HG02759 (cell line): Measurements from ENCODE around the gene DBNL.

Source experiments
- ATAC-seq: cut with Tn5 transposase; IDR thresholded peaks from one replicate; pipeline ENCODE4 v1.9.1; 2021; ENCODE audit warnings: mild to moderate bottlenecking, moderate library complexity; ENCODE audit not compliant: unreplicated experiment

DBNL gene

DNA sequence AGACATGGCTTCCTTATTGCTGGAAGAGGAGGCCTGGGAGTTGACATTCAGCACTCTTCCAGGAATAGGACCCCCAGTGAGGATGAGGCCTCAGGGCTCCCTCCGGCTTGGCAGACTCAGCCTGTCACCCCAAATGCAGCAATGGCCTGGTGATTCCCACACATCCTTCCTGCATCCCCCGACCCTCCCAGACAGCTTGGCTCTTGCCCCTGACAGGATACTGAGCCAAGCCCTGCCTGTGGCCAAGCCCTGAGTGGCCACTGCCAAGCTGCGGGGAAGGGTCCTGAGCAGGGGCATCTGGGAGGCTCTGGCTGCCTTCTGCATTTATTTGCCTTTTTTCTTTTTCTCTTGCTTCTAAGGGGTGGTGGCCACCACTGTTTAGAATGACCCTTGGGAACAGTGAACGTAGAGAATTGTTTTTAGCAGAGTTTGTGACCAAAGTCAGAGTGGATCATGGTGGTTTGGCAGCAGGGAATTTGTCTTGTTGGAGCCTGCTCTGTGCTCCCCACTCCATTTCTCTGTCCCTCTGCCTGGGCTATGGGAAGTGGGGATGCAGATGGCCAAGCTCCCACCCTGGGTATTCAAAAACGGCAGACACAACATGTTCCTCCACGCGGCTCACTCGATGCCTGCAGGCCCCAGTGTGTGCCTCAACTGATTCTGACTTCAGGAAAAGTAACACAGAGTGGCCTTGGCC lies 16.6 kb downstream of the DBNL start:
- no peak for ATAC-seq

DNA sequence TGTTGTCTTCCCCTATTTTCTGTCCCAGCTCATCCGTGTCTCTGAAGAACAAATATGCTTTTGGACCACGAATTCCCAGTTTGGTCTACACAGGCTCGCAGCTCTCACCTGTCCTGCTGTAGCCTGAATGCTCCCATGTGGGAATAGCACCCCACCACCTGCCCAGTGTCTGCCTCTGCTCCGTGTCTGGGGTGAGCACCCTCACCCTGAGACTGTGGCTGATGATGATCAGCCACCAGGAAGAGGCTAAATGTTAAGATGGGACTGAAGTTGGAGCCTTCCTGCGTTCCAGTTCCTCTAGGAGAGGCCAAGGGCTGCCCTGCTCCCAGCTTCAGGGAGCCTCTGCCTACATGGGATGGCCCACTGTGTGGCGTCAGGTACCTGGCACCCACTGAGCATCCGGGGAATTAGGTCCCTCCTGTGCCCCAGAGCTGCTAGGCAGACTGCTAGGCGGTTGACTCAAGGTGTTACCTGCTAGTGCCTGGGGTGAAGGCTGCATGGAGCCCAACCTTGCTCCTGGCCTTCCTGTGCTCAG lies 17.2 kb downstream of the DBNL start:
- no peak for ATAC-seq

DNA sequence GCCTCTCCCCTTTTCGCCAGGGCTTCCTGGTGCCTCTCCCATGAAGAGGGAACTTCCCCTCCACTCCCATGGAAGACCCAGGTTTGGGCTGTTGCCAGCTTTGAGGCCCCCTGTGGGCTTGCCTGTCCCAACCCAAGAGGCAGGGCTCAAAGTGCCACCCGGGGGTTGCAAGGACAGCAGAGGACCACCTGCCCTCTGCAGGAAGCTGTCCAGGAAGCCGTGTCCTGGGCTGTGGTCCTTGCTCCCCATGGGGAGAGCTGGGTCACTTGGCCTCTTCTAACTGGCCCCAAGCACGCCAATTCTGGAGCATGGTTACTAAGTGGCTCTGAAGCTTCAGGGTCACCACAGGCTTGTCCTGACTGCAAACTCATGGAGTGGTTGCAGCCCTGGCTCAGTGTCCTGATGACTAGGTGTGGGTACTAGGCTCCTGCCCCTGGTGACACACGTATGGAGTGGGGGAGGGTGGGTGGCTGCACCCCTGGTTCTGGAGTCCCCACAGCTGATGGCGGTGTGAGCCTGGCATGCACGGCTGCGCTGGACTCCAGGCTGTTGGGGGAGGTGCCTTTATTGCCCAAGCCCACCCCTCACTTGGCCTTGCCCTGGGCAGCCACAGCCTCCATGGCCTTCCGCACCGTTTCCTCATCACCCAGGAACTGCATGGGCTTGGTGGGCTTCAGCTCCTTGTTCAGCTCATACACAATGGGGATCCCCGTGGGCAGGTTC lies 17.8 kb downstream of the DBNL start:
- no peak for ATAC-seq

DNA sequence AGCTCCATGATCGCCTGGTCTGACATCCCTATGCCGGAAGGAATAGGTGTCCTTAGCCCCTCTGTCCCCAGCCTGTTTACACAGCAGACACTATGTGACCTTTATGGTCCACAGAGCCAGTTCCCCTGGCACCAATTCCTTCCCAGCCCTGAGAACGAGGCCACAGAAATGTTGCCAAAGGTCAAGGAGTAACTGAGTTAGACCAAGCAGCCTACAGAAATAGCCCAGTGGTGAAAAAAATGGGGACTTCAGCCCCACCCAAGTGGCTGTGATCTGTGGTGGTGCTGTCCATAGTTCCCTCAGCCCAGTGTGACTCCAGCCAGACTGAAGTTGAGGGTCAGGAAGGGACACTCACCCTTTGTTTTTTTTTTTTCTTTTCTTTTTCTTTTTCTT lies 18.4 kb downstream of the DBNL start:
- no peak for ATAC-seq

DNA sequence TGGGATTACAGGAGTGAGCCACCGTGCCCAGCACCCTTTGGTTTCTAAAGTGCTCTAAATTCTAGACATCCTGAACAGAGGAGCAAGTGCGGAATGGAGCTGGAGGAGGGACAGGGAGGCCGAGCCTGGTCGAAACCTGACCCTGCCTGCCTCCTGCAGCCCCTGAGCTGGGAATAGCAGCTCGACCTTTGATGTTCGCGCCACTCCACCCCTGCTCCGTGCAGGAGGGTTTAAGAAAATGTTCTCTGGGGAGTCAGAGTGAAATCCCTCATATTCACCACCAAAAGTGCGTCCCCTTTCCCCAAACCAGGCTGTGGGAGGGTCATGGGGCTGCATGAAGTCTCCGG lies 19.0 kb downstream of the DBNL start:
- no peak for ATAC-seq

DNA sequence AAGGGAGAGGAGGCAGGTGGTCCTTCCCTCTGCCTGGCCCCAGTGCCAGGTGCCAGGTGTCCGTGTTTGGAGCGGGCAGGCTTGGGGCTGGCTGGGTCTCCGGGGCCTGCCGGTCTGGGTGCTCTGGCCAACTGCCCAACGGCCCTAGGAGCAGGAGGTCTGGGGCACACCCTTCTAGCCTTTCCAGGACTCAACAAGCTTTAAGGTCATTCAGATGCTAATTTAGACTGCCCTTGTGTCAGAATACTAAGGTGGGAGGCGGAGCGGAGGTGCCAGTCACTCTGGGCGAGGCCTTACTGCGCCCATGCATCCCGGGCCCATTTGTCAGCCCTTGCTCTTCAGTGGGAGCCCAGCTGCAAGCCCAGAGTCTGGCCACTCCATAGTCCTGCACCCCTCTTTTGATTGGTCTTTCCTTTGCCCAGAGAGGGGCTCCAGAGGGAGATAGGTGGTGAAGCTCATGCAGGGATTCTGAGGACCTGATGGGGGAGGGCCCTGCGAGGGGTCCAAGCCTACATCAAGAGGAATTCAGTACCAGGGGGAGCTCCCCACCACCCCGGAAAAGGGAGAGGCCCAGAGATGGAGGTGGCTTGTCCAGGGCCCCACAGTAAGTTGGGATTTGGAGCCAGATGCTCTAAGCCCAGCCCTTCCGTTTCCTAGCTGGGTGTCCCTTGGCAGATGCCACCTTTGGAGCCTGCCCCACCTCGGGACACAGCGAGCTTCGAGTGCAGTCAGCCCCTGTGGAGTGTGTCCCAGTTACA lies 19.6 kb downstream of the DBNL start:
- no peak for ATAC-seq

DNA sequence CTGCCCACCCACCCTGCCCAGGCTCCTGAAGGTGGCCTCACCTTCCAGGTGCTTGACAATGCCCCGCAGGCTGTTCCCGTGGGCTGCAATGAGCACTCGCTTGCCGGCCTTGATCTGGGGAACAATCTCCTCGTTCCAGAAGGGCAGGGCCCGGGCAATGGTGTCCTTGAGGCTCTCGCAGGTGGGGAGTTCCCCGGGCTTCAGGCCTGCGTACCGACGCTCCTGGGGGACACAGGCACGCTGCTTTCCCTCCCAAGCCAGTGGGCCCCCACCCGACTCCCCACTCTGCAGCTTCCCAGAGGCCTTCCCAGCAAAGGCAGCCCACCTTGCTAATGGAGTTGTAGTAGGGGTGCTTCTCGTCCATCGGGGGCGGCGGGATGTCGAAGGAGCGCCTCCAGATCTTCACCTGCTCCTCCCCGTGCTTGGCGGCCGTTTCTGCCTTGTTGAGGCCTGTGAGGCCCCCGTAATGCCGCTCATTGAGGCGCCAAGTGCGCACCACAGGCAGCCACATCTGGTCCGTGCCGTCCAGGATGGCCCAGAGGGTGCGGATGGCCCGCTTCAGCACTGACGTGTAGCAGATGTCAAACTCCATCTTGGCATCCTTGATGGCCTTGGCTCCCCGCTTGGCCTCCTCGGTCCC lies 20.4 kb downstream of the DBNL start:
- no peak for ATAC-seq

DNA sequence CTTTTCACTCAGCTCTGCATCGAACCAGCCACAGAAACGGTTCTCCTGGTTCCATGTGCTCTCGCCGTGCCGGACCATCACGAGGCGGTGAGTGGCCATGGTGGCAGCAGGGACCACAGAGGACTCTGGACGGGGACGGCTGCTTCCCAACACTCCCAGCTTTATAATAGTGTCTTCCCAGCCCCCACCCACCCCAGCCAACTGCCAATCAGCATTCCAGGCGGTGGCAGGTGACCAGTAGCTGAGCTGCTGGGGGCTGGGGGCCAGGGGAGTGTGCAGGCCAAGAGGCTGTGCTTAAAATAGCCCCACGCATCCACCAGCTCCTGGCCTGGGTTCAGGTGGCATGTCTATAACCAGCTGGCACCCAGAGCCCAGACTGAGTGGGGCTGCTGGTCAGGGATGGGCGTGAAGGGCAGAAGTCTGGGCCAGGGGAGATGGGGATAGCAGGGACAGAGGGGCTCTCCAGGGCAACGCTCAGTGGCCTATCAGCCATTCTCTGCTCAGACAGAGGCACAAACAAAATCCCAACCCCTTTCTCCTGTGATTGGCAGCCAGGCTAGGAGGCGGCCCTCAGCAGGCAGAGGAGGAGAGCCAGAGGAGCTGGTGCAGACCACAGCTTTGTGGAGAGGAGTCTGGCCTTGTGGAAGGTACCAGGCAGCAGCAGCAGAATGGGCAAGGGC lies 21.1 kb downstream of the DBNL start, which contains the start of gene PGAM2:
TSS of gene PGAM2 (minus strand) at position 137 of the 680 bp plus-strand sequence. CDS start at position 99, 38 bp downstream.
- ATAC-seq, result no peak

DNA sequence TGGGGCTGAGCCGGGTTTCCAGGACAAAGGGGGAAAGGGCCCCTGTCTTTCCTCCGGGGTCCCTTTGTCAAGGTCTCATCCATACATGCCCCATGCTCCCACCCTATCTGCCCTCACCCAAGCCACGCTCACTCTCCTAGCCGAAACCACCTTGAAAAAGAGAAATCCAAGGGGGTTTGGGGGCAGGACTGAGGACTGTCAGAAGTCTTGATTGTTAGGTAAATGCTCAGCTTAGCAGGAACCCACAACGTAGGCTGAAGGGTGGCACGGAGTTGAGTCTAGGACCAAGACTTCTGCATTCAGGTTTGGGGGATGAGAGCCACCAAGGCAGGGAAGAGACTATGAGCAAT lies 21.6 kb downstream of the DBNL start:
- ATAC-seq, result no peak

DNA sequence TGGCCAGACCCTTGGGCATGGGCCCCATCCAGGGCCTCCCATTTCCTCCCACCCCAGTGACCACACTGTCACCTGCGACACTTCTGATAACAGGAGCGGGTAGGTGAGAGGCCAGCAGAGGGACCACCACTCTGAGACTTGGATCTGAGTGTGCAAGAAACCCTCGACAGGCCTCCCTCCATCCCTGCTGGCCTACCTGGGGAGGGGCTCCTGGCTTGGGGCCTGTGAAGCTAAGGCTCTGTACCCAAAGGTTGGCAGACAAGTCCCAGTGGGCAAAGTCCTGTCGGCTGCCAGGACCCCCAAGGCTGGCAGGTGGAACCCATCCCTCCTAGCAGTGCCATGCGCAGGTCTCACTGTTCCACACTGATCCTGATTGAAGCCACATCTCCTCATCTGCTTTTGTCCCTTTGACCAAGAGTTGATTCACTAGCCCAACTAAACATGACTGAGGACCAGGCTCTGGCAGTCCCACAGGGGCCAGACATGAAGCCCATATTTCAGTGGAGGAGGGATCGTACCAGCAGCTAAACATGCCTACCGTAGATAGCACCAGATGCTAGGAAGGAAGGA lies 22.1 kb downstream of the DBNL start:
- no peak for ATAC-seq

DNA sequence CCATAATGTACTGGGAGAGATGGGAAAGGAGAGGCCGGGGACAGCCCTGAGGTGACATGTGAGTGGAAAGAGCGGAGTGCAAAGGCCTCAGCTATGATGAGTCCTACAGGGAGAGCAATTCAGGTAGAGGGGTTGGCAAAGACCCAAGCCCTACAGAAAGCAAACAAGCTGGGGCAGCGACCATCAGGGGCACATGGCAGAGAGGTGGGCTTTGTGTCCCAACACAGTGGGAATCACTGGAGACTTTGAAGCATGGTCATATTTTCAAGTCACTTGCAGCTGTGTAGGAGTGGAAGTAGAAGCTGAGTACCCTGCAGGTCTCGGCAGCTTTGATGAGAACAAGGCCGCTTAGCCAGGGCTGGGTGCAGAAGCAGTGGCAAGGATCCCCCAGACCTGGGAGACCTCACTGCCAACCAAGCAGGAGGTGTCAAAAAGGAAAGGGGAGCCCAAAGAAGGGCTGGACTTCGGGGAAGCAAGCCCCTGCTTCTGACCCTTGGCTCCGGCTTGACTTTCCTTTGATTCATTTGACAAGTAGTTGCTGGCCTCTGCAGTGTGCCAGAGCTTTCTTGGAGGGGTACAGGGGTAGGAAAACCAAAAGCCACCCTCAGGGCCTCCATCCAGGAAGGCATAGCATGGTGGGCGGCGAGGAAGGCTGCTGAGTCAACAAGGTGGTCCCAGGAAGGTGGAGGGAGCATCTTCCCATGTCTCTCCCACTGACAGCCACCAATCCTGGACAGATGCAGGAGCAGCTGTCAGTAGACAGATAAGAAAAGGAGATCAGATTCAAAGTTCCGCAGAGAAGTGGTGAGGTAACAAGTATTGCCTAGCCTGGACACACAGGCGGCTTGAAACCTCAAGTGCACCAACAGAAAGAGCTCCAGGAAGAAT lies 22.8 kb downstream of the DBNL start:
- ATAC-seq, result no peak

DNA sequence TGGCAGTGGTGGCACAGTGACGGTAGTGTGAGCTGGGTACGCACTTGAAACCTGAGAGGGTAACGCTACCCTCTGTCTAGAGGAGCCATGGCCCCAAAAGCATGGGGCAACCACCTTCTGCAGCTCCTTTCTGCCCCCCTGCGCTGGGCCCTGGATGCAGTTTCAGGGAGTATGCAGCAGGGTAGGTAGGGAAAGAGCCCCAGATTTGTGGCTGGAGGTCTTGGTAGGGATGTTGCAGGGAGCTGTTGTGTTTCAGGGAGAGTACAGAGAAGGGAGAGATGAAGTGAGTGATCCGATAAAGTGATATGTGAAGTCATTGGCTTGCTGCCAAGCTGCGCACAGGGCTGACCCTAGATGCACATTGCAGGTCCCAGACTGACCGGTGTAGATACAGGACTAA lies 23.6 kb downstream of the DBNL start:
- no peak for ATAC-seq

DNA sequence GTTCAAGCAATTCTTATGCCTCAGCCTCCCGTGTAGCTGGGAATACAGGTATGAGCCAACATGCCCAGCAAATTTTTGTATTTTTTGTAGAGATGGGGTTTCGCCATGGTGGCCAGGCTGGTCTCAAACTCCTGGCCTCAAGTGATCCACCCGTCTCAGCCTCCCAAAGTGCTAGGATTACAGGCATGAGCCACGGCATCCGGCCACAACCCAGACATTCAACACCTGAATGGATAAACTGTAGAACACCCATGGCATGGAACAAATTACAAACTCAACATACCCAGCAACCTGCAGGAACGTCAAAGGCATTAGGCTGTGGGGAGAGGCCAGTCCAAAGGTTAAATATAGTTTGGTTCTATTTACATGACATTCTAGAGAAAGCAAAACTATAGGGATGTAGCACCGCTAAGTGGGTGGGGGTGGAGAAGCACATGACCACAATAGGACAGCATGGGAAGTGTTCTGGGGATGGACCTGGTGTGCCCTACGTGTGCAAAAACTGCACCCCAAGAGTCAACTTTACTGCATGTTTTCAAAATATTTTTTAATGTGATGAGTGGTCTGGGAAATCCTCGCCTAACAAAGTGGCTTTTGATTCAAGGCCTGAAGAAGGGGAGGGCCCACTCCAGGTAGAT lies 27.3 kb downstream of the DBNL start:
- no peak for ATAC-seq

DNA sequence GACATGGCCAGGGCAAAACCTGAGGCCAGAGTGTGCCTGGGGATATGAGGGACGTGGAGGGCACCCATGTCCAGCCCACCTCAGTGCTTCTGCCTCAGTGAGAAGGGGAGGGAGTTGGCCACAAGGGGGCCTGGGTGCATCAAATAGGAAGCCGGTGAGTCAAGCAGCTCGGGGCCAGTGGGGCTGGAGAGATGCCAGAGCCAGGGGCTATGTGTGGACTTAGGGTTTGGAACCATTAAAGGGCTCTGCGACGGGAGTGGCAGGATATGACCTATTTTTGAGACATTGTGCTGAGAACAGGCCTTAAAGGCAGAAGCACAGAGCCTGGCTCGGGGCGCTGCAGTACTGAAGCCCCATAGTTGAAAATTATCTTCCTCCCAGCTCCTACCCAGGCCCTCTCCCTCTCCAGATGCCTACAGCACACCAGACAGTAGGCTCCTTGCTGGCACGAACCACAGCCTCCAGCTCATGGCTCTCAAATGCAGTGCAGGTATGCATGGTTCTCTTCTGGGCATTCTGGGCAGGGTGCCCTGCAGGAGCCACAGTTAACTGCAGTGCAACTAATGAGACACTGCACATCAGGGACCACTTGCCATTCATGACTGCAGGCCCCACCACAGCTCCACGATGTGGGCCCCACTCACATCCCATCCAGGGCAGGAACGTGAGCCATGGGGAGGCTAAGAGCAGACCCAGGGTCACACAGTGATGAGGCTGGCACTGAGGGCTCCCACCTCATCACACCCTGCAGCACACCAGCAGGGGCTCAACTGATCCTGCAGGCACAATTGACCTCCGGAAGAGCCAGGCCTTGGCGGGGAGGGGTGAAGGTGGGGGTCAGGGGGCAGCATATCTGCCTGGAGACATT lies 28.1 kb downstream of the DBNL start:
- no peak for ATAC-seq

DNA sequence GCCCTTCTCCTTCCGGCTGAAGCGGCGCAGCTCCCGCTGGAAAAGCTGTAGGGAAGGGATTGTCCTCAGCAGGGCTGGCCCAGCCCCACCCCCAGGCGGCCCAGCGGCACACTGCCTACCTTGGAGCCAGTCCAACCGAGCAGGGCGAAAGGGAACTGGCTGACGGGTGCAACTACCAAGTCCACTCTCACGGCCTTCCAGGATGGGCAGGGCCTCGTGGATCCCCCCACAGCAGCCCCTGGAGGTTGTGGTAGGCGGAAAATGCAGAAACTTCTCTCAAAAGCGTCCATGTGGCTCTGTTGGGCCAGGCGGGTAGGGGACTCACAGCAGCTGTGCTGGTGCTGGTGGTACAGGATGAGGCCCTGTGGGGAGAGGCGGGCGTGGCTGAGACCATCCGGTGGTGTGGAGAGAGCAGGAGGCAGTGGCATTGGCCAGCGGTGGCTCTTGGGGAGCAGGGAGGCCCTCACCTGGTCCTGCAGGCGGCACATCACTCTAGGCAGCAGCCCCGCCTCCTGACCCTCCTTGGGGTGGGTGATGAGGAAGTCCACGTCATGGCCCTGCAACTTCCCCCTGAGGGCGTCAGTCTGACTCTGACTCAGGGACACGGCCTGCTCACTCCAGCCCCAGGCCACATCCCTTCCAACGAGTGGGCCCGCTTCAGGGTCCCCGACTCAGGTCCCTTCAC lies 29.3 kb downstream of the DBNL start:
- ATAC-seq, result peak; percentile 69

DNA sequence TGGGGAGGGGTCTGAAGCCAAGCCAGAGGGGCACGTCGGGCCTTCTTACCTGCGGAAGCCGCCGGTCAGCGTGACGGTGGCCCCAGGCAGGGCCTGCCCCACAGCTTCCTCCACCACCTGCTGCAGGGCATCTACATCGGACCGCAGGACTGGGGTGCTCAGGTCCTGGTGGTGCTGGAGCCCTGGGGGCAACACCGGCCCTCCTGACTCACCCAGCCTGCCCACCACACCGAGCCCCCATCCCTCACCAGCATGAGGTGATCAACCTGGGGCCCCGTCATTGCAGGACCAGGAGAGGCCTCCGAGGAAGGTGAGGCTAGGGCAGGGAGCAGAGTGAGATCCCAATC lies 29.8 kb downstream of the DBNL start:
- ATAC-seq, result peak; percentile 14

DNA sequence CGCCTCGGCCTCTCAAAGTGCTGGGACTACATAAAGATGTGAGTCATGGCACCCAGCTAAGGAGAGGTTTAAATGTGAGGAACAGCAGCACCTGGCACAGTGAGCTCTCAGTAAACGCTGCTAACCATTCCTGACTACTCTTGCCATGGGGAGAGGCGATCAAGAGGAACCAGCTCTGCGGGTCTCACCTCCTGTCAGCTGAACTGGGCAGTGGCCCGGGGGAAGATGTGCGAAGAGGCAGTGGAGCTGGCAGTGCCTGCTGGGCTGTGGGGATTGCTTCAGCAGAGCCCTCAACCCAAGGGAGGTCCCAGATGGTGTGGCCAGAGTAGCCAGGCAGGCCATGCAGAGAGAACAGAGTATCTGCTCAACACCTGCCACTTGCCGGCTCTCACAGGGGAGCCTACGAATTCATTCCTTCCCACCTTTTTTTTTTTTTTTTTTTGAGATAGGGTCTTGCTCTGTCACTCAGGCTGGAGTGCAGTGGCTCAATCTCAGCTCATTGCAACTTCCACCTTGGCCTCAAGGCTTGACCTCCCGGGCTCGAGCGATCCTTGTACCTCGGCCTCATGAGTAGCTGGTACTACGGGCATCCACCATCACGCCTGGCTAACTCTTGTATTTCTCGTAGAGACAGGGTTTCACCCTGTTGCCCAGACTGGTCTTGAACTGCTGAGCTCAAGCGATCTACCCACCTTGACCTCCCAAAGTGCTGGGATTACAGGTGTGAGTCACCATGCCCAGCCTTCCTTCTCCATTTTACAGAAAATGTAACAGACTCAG lies 31.0 kb downstream of the DBNL start:
- ATAC-seq, result no peak
